H9 (cell line): Measurements from ENCODE around the gene ETDB. TPM values are rescaled to one million over a fixed set of nuclear protein-coding genes. Genes with fewer than 3 reads are reported as not detected.
A peak's percentile ranks its signal among the peaks of the same experiment; 100 is the strongest.
"Not testable (repeated sequence)": the region's sequence is repeated elsewhere in the genome, so short reads cannot be mapped to it uniquely, and the experiment has no call there.

ENCODE experiments used
- DNase-seq: peaks from one replicate; pipeline ENCODE4 v3.0.0-alpha.2; 2017
- H2AFZ ChIP-seq: one replicate; pipeline ENCODE4 v1.6.1; 2013; ENCODE audit warnings: mild to moderate bottlenecking, low read length, control low read depth, moderate library complexity
- H2AK5ac ChIP-seq: 2 replicates; pipeline ENCODE4 v1.6.1; 2013; ENCODE audit warnings: low read length, control low read depth, mixed read lengths; ENCODE audit not compliant: insufficient read length
- H2BK120ac ChIP-seq: one replicate; pipeline ENCODE4 v1.6.1; 2013; ENCODE audit warnings: low read depth, mild to moderate bottlenecking, low read length, control low read depth, inconsistent platforms; ENCODE audit not compliant: poor library complexity, severe bottlenecking
- H2BK12ac ChIP-seq: 2 replicates; pipeline ENCODE4 v1.6.1; 2013; ENCODE audit warnings: low read length, control low read depth, mixed read lengths, low read depth; ENCODE audit not compliant: insufficient read length
- H2BK15ac ChIP-seq: 2 replicates; pipeline ENCODE4 v1.6.1; 2013; ENCODE audit warnings: low read depth, low read length, control low read depth
- H2BK20ac ChIP-seq: one replicate; pipeline ENCODE4 v1.6.1; 2013; ENCODE audit warnings: low read depth, mild to moderate bottlenecking, low read length, control low read depth, inconsistent platforms; ENCODE audit not compliant: poor library complexity, severe bottlenecking
- H2BK5ac ChIP-seq: 2 replicates; pipeline ENCODE4 v1.6.1; 2013; ENCODE audit warnings: low read length, control low read depth, mixed read lengths; ENCODE audit not compliant: insufficient read length
- H3K14ac ChIP-seq: 2 replicates; pipeline ENCODE4 v1.6.1; 2013; ENCODE audit warnings: low read length, control low read depth; ENCODE audit not compliant: insufficient read depth
- H3K18ac ChIP-seq: 2 replicates; pipeline ENCODE4 v1.6.1; 2013; ENCODE audit warnings: low read depth, mild to moderate bottlenecking, mixed read lengths, low read length, control low read depth; ENCODE audit not compliant: insufficient read length
- H3K23ac ChIP-seq: 2 replicates; pipeline ENCODE4 v1.6.1; 2013; ENCODE audit warnings: low read length, control low read depth, mixed read lengths, low read depth; ENCODE audit not compliant: insufficient read length
- H3K23me2 ChIP-seq: 2 replicates; pipeline ENCODE4 v1.6.1; 2013; ENCODE audit warnings: low read depth, mild to moderate bottlenecking, mixed read lengths, low read length, control low read depth; ENCODE audit not compliant: insufficient read length, poor library complexity, severe bottlenecking
- H3K27ac ChIP-seq: 2 replicates; pipeline ENCODE4 v1.5.1; 2013; ENCODE audit warnings: low read length, control low read depth, mixed read lengths, low read depth; ENCODE audit not compliant: insufficient read length
- H3K27me3 ChIP-seq: 2 replicates; pipeline ENCODE4 v1.6.1; 2013; ENCODE audit warnings: low read length, control low read depth, inconsistent platforms; ENCODE audit not compliant: insufficient read depth
- H3K4ac ChIP-seq: 2 replicates; pipeline ENCODE4 v1.6.1; 2013; ENCODE audit warnings: low read depth, mild to moderate bottlenecking, control low read depth, inconsistent platforms, low read length, moderate library complexity
- H3K4me1 ChIP-seq: 2 replicates; pipeline ENCODE4 v1.6.1; 2013; ENCODE audit warnings: low read length, control low read depth, inconsistent platforms; ENCODE audit not compliant: insufficient read depth
- H3K4me2 ChIP-seq: 2 replicates; pipeline ENCODE4 v1.6.1; 2013; ENCODE audit warnings: low read length, control low read depth, mixed read lengths; ENCODE audit not compliant: insufficient read length, insufficient read depth
- H3K56ac ChIP-seq: 2 replicates; pipeline ENCODE4 v1.6.1; 2013; ENCODE audit warnings: low read depth, mild to moderate bottlenecking, mixed read lengths, low read length, control low read depth; ENCODE audit not compliant: insufficient read length
- H3K79me1 ChIP-seq: 2 replicates; pipeline ENCODE4 v1.6.1; 2013; ENCODE audit warnings: low read depth, mild to moderate bottlenecking, moderate library complexity, low read length, control low read depth, inconsistent platforms; ENCODE audit not compliant: insufficient read depth, poor library complexity, severe bottlenecking
- H3K79me2 ChIP-seq: 2 replicates; pipeline ENCODE4 v1.6.1; 2013; ENCODE audit warnings: low read length, control low read depth, inconsistent platforms; ENCODE audit not compliant: insufficient read depth
- H3K9ac ChIP-seq: 2 replicates; pipeline ENCODE4 v1.6.1; 2013; ENCODE audit warnings: low read length, control low read depth, mixed read lengths; ENCODE audit not compliant: insufficient read length; ENCODE audit errors: extremely low read depth
- H3K9me3 ChIP-seq: one replicate; pipeline ENCODE4 v1.6.1; 2013; ENCODE audit warnings: low read depth, low read length, inconsistent platforms; ENCODE audit not compliant: control insufficient read depth
- H3T11ph ChIP-seq: one replicate; pipeline ENCODE4 v1.6.1; 2013; ENCODE audit warnings: mild to moderate bottlenecking, low read length, control low read depth, inconsistent platforms
- H4K20me1 ChIP-seq: one replicate; pipeline ENCODE4 v1.6.1; 2013; ENCODE audit not compliant: control insufficient read depth, insufficient read length, insufficient read depth
- H4K5ac ChIP-seq: 2 replicates; pipeline ENCODE4 v1.6.1; 2013; ENCODE audit warnings: low read depth, mild to moderate bottlenecking, mixed read lengths, low read length, control low read depth; ENCODE audit not compliant: insufficient read length
- H4K8ac ChIP-seq: replicated peaks from 2 replicates; pipeline ENCODE4 v1.6.1; 2013; ENCODE audit warnings: low read length, control low read depth, mixed read lengths, low read depth; ENCODE audit not compliant: insufficient read length
- H4K91ac ChIP-seq: 2 replicates; pipeline ENCODE4 v1.6.1; 2013; ENCODE audit warnings: low read depth, mild to moderate bottlenecking, moderate library complexity, mixed read lengths, low read length, control low read depth; ENCODE audit not compliant: insufficient read length
- H3K27ac Mint-ChIP-seq, 3 experiments: 2 replicates in 2 of 3; 3 replicates in 1 of 3; pipeline ENCODE4 v1.8.0; 2020 to 2021; ENCODE audit warnings: mixed read lengths in 3 of 3, mild to moderate bottlenecking in 1 of 3, moderate library complexity in 1 of 3
- H3K27me3 Mint-ChIP-seq: 2 replicates; pipeline ENCODE4 v1.8.0; 2021; ENCODE audit warnings: low read depth, mild to moderate bottlenecking, moderate library complexity, mixed read lengths
- H3K36me3 Mint-ChIP-seq, 3 experiments: 2 replicates in 2 of 3; 3 replicates in 1 of 3; pipeline ENCODE4 v1.8.0; 2020 to 2021; ENCODE audit warnings: low read depth in 3 of 3, mixed read lengths in 3 of 3; ENCODE audit not compliant: insufficient read depth in 1 of 3
- H3K4me1 Mint-ChIP-seq, 2 experiments: 2 replicates each; pipeline ENCODE4 v1.8.0; 2020; ENCODE audit warnings: mixed read lengths in 2 of 2
- H3K4me3 Mint-ChIP-seq, 2 experiments: 2 replicates in 1 of 2; 3 replicates in 1 of 2; pipeline ENCODE4 v1.8.0; 2020 to 2021; ENCODE audit warnings: mild to moderate bottlenecking in 2 of 2, mixed read lengths in 2 of 2, moderate library complexity in 1 of 2
- H3K9me3 Mint-ChIP-seq, 2 experiments: 2 replicates in 1 of 2; 3 replicates in 1 of 2; pipeline ENCODE4 v1.8.0; 2020; ENCODE audit warnings: mild to moderate bottlenecking in 2 of 2, mixed read lengths in 2 of 2, moderate library complexity in 1 of 2
- WGBS: extraction: QIAGEN DNeasy Blood & Tissue Kit; methylation state at CpG from one replicate; pipeline ENCODE4 v1.1.7; 2013; ENCODE audit warnings: missing lambda C conversion rate, low lambda C conversion rate, mixed read lengths; ENCODE audit not compliant: insufficient read length; ENCODE audit errors: extremely low coverage; 5-methylcytosine and 5-hydroxymethylcytosine counted together
- total RNA-seq: library from RNA; stranded (reverse); gene quantifications from 2 replicates; pipeline ENCODE4 v1.2.1, GENCODE V29; 2021
- TF ChIP-seq, protein P1 (sequence below): fragments of 200-600 bp; sonication (generic); conservative IDR thresholded peaks from 3 replicates; pipeline ENCODE4 v1.8.0; 2021; ENCODE audit warnings: antibody characterized with exemption, mild to moderate bottlenecking

Gene ETDB
- total RNA-seq, 1 experiment from 2014 or later = not detected

DNA sequence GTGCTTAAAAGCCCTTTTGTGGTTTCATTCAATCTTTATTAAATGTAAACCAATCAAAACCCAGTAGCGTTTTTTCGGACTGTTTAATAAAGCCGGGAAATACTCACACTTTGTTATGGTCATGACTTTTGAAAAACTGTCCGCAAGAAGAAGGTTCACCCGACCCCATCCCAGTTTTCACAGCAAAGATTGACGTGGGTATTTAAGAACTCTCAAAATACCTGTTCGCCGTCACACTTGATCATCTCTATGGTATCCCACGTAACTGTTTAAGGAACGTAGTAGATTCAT, 20.9 kb downstream of the ETDB start:
- Mint-ChIP-seq H3K9me3 (peaks cover 44 to 52% of the 10 kb centered on the region in 2 experiments), H3K4me1 (peaks cover 23% of the 10 kb centered on the region in 2 experiments), H3K27me3 (peaks cover 10% of the 10 kb centered on the region), H3K36me3 (peaks cover 7 to 13% (median 13%) of the 10 kb centered on the region in 3 experiments; a peak in 6 of 7 replicates), H3K4me3 (peak overlapping the region; percentile 46 to 60; a peak in 3 of 5 replicates), H3K27ac (no peak overlapping the region)
- H3K4me2 ChIP-seq = peak overlapping the region; percentile 54
- H3K27me3 ChIP-seq = no peaks in the 10 kb centered on the region
- H3K23ac ChIP-seq = no peak overlapping the region
- no peak overlapping the region for H4K8ac ChIP-seq
- H4K5ac ChIP-seq = no peak overlapping the region
- H3K56ac ChIP-seq = no peak overlapping the region
- no CpG with 5 or more reads among the region's 10 CpGs for WGBS
- no peak overlapping the region for H3K9ac ChIP-seq
- TF ChIP-seq, protein P1, sequence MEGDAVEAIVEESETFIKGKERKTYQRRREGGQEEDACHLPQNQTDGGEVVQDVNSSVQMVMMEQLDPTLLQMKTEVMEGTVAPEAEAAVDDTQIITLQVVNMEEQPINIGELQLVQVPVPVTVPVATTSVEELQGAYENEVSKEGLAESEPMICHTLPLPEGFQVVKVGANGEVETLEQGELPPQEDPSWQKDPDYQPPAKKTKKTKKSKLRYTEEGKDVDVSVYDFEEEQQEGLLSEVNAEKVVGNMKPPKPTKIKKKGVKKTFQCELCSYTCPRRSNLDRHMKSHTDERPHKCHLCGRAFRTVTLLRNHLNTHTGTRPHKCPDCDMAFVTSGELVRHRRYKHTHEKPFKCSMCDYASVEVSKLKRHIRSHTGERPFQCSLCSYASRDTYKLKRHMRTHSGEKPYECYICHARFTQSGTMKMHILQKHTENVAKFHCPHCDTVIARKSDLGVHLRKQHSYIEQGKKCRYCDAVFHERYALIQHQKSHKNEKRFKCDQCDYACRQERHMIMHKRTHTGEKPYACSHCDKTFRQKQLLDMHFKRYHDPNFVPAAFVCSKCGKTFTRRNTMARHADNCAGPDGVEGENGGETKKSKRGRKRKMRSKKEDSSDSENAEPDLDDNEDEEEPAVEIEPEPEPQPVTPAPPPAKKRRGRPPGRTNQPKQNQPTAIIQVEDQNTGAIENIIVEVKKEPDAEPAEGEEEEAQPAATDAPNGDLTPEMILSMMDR = no peak
- H2BK5ac ChIP-seq = no peak overlapping the region
- H3K18ac ChIP-seq = no peak overlapping the region
- no peaks in the 10 kb centered on the region for H3K79me1 ChIP-seq
- H3K23me2 ChIP-seq = peaks cover 2% of the 10 kb centered on the region
- no peak overlapping the region for H2AFZ ChIP-seq
- no peak overlapping the region for H2BK120ac ChIP-seq
- H4K91ac ChIP-seq = no peak overlapping the region
- H3K4me1 ChIP-seq = no peaks in the 10 kb centered on the region
- H3K9me3 ChIP-seq = peaks cover 17% of the 10 kb centered on the region
- no peak overlapping the region for H3K27ac ChIP-seq
- H3T11ph ChIP-seq = no peak overlapping the region
- no peak overlapping the region for H3K14ac ChIP-seq
- H3K4ac ChIP-seq = no peak overlapping the region
- no peaks in the 10 kb centered on the region for H4K20me1 ChIP-seq
- H2AK5ac ChIP-seq = no peak overlapping the region
- H2BK20ac ChIP-seq = no peak overlapping the region
- no peak overlapping the region for H2BK15ac ChIP-seq
- no peaks in the 10 kb centered on the region for H3K79me2 ChIP-seq
- no peak for DNase-seq
- no peak overlapping the region for H2BK12ac ChIP-seq

DNA sequence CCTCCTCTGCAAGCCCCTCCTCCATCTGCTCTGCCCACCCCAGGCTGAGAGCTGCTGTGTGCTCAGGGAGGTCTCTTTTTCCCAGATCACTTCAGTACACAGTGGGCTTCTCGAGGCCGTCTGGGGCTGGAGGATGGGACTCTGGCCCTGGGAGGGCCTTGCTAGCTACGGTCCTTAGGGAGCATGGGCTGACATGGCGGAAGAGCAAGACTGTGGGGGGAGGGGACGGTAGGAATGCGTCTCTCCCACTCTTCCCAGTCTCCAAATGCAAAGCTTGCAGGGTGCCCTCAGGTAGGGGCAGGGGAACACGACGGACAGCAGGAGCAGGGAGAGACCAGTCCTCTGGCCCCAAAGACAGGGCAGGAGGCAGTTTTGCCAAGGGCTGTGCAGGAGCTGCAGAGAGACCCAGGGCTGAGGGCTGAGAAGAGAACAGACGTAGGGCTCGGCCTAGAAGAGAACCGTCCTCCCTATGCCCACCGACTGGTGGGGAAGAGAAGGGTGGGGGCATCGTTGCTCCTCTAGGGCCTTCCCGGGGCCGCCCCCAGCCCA, 23.1 kb downstream of the ETDB start:
- not testable (repeated sequence) for H3K27ac ChIP-seq, H3K4me1 ChIP-seq, H3K56ac ChIP-seq, H3K4ac ChIP-seq, H3K9ac ChIP-seq, H3T11ph ChIP-seq, H2AFZ ChIP-seq, H3K23ac ChIP-seq, H4K91ac ChIP-seq, H3K27me3 ChIP-seq, H2BK120ac ChIP-seq, H2BK15ac ChIP-seq, H2BK5ac ChIP-seq, H3K14ac ChIP-seq, H2BK20ac ChIP-seq, H2AK5ac ChIP-seq, H4K20me1 ChIP-seq, H3K79me2 ChIP-seq, H2BK12ac ChIP-seq, H4K8ac ChIP-seq, H3K79me1 ChIP-seq, H3K23me2 ChIP-seq, H4K5ac ChIP-seq
- H3K4me1 Mint-ChIP-seq = peaks cover 19% of the 10 kb centered on the region in 2 experiments
- peaks cover 20% of the 10 kb centered on the region for H3K27me3 Mint-ChIP-seq
- DNase-seq = peak; percentile 33
- H3K9me3 ChIP-seq = peaks cover 18% of the 10 kb centered on the region
- peaks cover 7 to 15% (median 13%) of the 10 kb centered on the region in 3 experiments; a peak in 6 of 7 replicates for H3K36me3 Mint-ChIP-seq
- WGBS = no CpG with 5 or more reads among the region's 15 CpGs
- peaks cover 35 to 58% of the 10 kb centered on the region in 2 experiments for H3K9me3 Mint-ChIP-seq
- H3K4me3 Mint-ChIP-seq = peak overlapping the region; percentile 77 to 85
- H3K4me2 ChIP-seq = peak overlapping the region; percentile 55
- H3K27ac Mint-ChIP-seq = peak overlapping the region in 1 of 3 experiments; percentile 54; a peak in 1 of 7 replicates
- peak overlapping the region; percentile 70 for H3K18ac ChIP-seq
